SK-N-SH treated with all-trans-retinoic acid at 6 μM for 48 hours (cell line): ENCODE results near the gene COL25A1.

ENCODE experiments used
- ARNTL ChIP-seq: fragments of 450-650 bp; formaldehyde crosslinking; IDR thresholded peaks from 2 replicates; pipeline ENCODE4 v1.5.0; 2020; ENCODE audit warnings: low read depth, mild to moderate bottlenecking, moderate library complexity, borderline replicate concordance
- BACH2 ChIP-seq: fragments of 250-450 bp; sonication (Bioruptor Pico); IDR thresholded peaks from 2 replicates; pipeline ENCODE4 v1.9.0; 2021; ENCODE audit warnings: mild to moderate bottlenecking, borderline replicate concordance
- GLIS3 ChIP-seq: fragments of 250-450 bp; sonication (Bioruptor Pico); IDR thresholded peaks from 2 replicates; pipeline ENCODE4 v1.5.0; 2020; ENCODE audit warnings: mild to moderate bottlenecking, moderate library complexity
- ISL1 ChIP-seq: fragments of 250-450 bp; sonication (Bioruptor Pico); IDR thresholded peaks from 2 replicates; pipeline ENCODE4 v2.1.2; 2022; ENCODE audit warnings: mild to moderate bottlenecking, moderate library complexity
- OSR1 ChIP-seq: fragments of 250-450 bp; sonication (Bioruptor Pico); IDR thresholded peaks from 2 replicates; pipeline ENCODE4 v1.8.0; 2022; ENCODE audit warnings: moderate library complexity, mild to moderate bottlenecking, inconsistent platforms
- PPARA ChIP-seq: fragments of 250-450 bp; sonication (Bioruptor Pico); IDR thresholded peaks from 2 replicates; pipeline ENCODE4 v1.5.0; 2020; ENCODE audit warnings: mild to moderate bottlenecking, borderline replicate concordance
- RARB ChIP-seq: fragments of 250-450 bp; sonication (Bioruptor Pico); IDR thresholded peaks from 2 replicates; pipeline ENCODE4 v1.8.0; 2021; ENCODE audit warnings: mild to moderate bottlenecking, moderate library complexity
- SNAI2 ChIP-seq: fragments of 250-450 bp; sonication (Bioruptor Pico); IDR thresholded peaks from 2 replicates; pipeline ENCODE4 v1.5.0; 2020; ENCODE audit warnings: mild to moderate bottlenecking, moderate library complexity
- ZFP3 ChIP-seq: fragments of 250-450 bp; sonication (Bioruptor Pico); IDR thresholded peaks from 2 replicates; pipeline ENCODE4 v1.5.0; 2020; ENCODE audit warnings: mild to moderate bottlenecking, moderate library complexity
- ZFP30 ChIP-seq: fragments of 450-650 bp; formaldehyde crosslinking; IDR thresholded peaks from 2 replicates; pipeline ENCODE4 v1.5.0; 2022; ENCODE audit warnings: mild to moderate bottlenecking, moderate library complexity
- ZNF8 ChIP-seq: fragments of 450-650 bp; formaldehyde crosslinking; IDR thresholded peaks from 2 replicates; pipeline ENCODE4 v1.5.0; 2020; ENCODE audit warnings: mild to moderate bottlenecking, moderate library complexity
- TF ChIP-seq, protein P1 (sequence below): fragments of 250-450 bp; sonication (Bioruptor Pico); IDR thresholded peaks from 2 replicates; pipeline ENCODE4 v1.5.1; 2021; ENCODE audit warnings: mild to moderate bottlenecking, moderate library complexity
- TF ChIP-seq, protein P2 (sequence below): fragments of 250-450 bp; sonication (Bioruptor Pico); IDR thresholded peaks from 2 replicates; pipeline ENCODE4 v1.8.0; 2020; ENCODE audit warnings: mild to moderate bottlenecking, moderate library complexity, borderline replicate concordance
- TF ChIP-seq, protein P3 (sequence below): fragments of 250-450 bp; sonication (Bioruptor Pico); IDR thresholded peaks from 2 replicates; pipeline ENCODE4 v1.5.1; 2020; ENCODE audit warnings: low read depth, mild to moderate bottlenecking, moderate library complexity

DNA sequence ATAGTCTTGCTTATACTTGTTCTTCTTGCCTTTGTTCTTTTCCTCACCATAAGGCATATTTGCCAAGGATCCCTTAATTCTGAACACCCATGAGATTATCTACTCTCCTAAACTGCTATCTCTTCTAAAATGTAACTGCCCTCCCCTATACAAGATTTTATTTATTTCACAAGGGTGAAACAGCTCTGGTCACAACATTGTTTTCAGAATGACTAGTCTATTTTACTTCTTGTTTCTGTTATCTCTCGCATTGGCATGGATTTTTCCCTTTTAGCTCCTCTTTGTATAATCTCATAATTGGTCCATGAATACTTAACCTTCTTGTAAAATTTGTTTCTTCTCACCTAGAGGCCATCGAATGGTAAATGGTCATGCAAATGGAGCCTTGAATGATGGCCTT, 17.2 kb upstream of the COL25A1 start:
- TF ChIP-seq PPARA (CRISPR knock-in tag) (no peak), OSR1 (no peak), ZFP3 (no peak), RARB (CRISPR knock-in tag) (no peak), ZFP30 (CRISPR knock-in tag) (no peak), SNAI2 (CRISPR knock-in tag) (no peak), ISL1 (CRISPR knock-in tag) (no peak), BACH2 (CRISPR knock-in tag) (no peak), ZNF8 (CRISPR knock-in tag) (no peak), GLIS3 (CRISPR knock-in tag) (no peak), ARNTL (CRISPR knock-in tag) (no peak)
- TF ChIP-seq, protein P1, sequence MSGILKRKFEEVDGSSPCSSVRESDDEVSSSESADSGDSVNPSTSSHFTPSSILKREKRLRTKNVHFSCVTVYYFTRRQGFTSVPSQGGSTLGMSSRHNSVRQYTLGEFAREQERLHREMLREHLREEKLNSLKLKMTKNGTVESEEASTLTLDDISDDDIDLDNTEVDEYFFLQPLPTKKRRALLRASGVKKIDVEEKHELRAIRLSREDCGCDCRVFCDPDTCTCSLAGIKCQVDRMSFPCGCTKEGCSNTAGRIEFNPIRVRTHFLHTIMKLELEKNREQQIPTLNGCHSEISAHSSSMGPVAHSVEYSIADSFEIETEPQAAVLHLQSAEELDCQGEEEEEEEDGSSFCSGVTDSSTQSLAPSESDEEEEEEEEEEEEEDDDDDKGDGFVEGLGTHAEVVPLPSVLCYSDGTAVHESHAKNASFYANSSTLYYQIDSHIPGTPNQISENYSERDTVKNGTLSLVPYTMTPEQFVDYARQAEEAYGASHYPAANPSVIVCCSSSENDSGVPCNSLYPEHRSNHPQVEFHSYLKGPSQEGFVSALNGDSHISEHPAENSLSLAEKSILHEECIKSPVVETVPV (CRISPR knock-in tag) = no peak
- TF ChIP-seq, protein P2, sequence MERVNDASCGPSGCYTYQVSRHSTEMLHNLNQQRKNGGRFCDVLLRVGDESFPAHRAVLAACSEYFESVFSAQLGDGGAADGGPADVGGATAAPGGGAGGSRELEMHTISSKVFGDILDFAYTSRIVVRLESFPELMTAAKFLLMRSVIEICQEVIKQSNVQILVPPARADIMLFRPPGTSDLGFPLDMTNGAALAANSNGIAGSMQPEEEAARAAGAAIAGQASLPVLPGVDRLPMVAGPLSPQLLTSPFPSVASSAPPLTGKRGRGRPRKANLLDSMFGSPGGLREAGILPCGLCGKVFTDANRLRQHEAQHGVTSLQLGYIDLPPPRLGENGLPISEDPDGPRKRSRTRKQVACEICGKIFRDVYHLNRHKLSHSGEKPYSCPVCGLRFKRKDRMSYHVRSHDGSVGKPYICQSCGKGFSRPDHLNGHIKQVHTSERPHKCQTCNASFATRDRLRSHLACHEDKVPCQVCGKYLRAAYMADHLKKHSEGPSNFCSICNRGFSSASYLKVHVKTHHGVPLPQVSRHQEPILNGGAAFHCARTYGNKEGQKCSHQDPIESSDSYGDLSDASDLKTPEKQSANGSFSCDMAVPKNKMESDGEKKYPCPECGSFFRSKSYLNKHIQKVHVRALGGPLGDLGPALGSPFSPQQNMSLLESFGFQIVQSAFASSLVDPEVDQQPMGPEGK (CRISPR knock-in tag) = no peak
- TF ChIP-seq, protein P3, sequence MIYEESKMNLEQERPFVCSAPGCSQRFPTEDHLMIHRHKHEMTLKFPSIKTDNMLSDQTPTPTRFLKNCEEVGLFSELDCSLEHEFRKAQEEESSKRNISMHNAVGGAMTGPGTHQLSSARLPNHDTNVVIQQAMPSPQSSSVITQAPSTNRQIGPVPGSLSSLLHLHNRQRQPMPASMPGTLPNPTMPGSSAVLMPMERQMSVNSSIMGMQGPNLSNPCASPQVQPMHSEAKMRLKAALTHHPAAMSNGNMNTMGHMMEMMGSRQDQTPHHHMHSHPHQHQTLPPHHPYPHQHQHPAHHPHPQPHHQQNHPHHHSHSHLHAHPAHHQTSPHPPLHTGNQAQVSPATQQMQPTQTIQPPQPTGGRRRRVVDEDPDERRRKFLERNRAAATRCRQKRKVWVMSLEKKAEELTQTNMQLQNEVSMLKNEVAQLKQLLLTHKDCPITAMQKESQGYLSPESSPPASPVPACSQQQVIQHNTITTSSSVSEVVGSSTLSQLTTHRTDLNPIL = no peak
